GM23338 (cell line): ENCODE results near the gene CAPZB. TPM values are rescaled to one million over a fixed set of nuclear protein-coding genes. Genes with fewer than 3 reads are reported as not detected.

Experiments used
- ATAC-seq: fragments of 200-7000 bp; cut with Tn5 transposase; 3 replicates; pipeline ENCODE4 v1.9.1; 2020
- DNase-seq: peaks from one replicate; pipeline ENCODE4 v3.0.0-alpha.2; 2015; ENCODE audit warnings: low spot score
- H2AFZ ChIP-seq: fragments of 200-600 bp; sonication (generic); 2 replicates; pipeline ENCODE4 v1.8.0; 2016; ENCODE audit warnings: antibody characterized with exemption, mild to moderate bottlenecking, moderate library complexity
- H3F3A ChIP-seq: fragments of 200-600 bp; sonication (generic); replicated peaks from 2 replicates; pipeline ENCODE4 v1.8.0; 2017; ENCODE audit warnings: antibody characterized with exemption, mixed run types, low read depth
- H3K27ac ChIP-seq: fragments of 200-600 bp; sonication (generic); 2 replicates; pipeline ENCODE4 v1.6.1; 2016; ENCODE audit warnings: low read depth
- H3K27me3 ChIP-seq: fragments of 200-600 bp; sonication (generic); 2 replicates; pipeline ENCODE4 v1.8.0; 2016; ENCODE audit warnings: mild to moderate bottlenecking, mixed run types, moderate library complexity; ENCODE audit not compliant: insufficient read depth
- H3K36me3 ChIP-seq: fragments of 200-600 bp; sonication (generic); 2 replicates; pipeline ENCODE4 v1.8.0; 2016; ENCODE audit warnings: mild to moderate bottlenecking; ENCODE audit not compliant: insufficient read depth
- H3K4me1 ChIP-seq: fragments of 200-600 bp; sonication (generic); 2 replicates; pipeline ENCODE4 v1.8.0; 2016; ENCODE audit warnings: mild to moderate bottlenecking, moderate library complexity; ENCODE audit not compliant: insufficient read depth
- H3K4me2 ChIP-seq: fragments of 200-600 bp; sonication (generic); 2 replicates; pipeline ENCODE4 v1.7.1; 2017; ENCODE audit warnings: mixed run types
- H3K4me3 ChIP-seq: fragments of 200-600 bp; sonication (generic); 2 replicates; pipeline ENCODE4 v1.6.1; 2016; ENCODE audit warnings: mixed run types
- H3K79me2 ChIP-seq: fragments of 200-600 bp; sonication (generic); replicated peaks from 2 replicates; pipeline ENCODE4 v1.8.0; 2017; ENCODE audit warnings: mild to moderate bottlenecking; ENCODE audit not compliant: insufficient read depth
- H3K9me2 ChIP-seq: fragments of 200-600 bp; sonication (generic); 2 replicates; pipeline ENCODE4 v1.8.0; 2017; ENCODE audit not compliant: insufficient read depth
- H4K20me1 ChIP-seq: fragments of 200-600 bp; sonication (generic); replicated peaks from 2 replicates; pipeline ENCODE4 v1.8.0; 2017; ENCODE audit warnings: mild to moderate bottlenecking; ENCODE audit not compliant: insufficient read depth
- H3K27ac Mint-ChIP-seq: 2 replicates; pipeline ENCODE4 v1.8.0; 2020; ENCODE audit warnings: inconsistent platforms, mild to moderate bottlenecking, moderate library complexity, mixed read lengths
- H3K27me3 Mint-ChIP-seq: 3 replicates; pipeline ENCODE4 v1.8.0; 2022; ENCODE audit warnings: low read depth, mild to moderate bottlenecking, moderate library complexity, mixed read lengths, inconsistent platforms; ENCODE audit not compliant: insufficient read depth, poor library complexity
- H3K36me3 Mint-ChIP-seq: 3 replicates; pipeline ENCODE4 v1.8.0; 2021; ENCODE audit warnings: low read depth, mild to moderate bottlenecking, inconsistent platforms, moderate library complexity, mixed read lengths
- H3K4me1 Mint-ChIP-seq: 3 replicates; pipeline ENCODE4 v1.8.0; 2020; ENCODE audit warnings: mild to moderate bottlenecking, inconsistent platforms, mixed read lengths
- H3K4me3 Mint-ChIP-seq: 3 replicates; pipeline ENCODE4 v1.8.0; 2021; ENCODE audit warnings: moderate library complexity, mild to moderate bottlenecking, inconsistent platforms, mixed read lengths
- H3K9me3 Mint-ChIP-seq: 3 replicates; pipeline ENCODE4 v1.8.0; 2020; ENCODE audit warnings: moderate library complexity, mild to moderate bottlenecking, inconsistent platforms, mixed read lengths
- CREB1 ChIP-seq: fragments of 250-450 bp; sonication (Bioruptor Pico); IDR thresholded peaks from 2 replicates; pipeline ENCODE4 v1.5.0; 2020; ENCODE audit warnings: low read depth, mild to moderate bottlenecking, moderate library complexity
- CTCF ChIP-seq, 2 experiments: fragments of 200-600 bp in 1 of 2; sonication (generic) in 1 of 2; conservative IDR thresholded peaks; 2 replicates each; pipeline versions ENCODE4 v1.5.1 to v1.6.1; 2016 to 2017; ENCODE audit warnings: antibody characterized with exemption in 2 of 2, low read depth in 2 of 2, mild to moderate bottlenecking in 2 of 2, moderate library complexity in 1 of 2
- ETS1 ChIP-seq: IDR thresholded peaks from 2 replicates; pipeline ENCODE4 v1.6.1; 2016; ENCODE audit warnings: antibody characterized with exemption
- EZH2 ChIP-seq: fragments of 200-600 bp; sonication (generic); IDR thresholded peaks from one replicate; pipeline ENCODE4 v1.8.0; 2017; ENCODE audit warnings: antibody characterized with exemption, mild to moderate bottlenecking, low read depth; ENCODE audit not compliant: unreplicated experiment
- EZH2phosphoT487 ChIP-seq: fragments of 200-600 bp; sonication (generic); IDR thresholded peaks from one replicate; pipeline ENCODE4 v1.8.1; 2018; ENCODE audit warnings: antibody characterized with exemption; ENCODE audit not compliant: unreplicated experiment
- JUNB ChIP-seq: IDR thresholded peaks from one replicate; pipeline ENCODE4 v1.6.1; 2016; ENCODE audit warnings: antibody characterized with exemption; ENCODE audit not compliant: unreplicated experiment
- NANOG ChIP-seq: IDR thresholded peaks from 2 replicates; pipeline ENCODE4 v1.6.1; 2016; ENCODE audit warnings: antibody characterized with exemption, borderline replicate concordance
- POLR2AphosphoS5 ChIP-seq: IDR thresholded peaks from 2 replicates; pipeline ENCODE4 v1.6.1; 2016; ENCODE audit warnings: antibody characterized with exemption, low read depth
- REST ChIP-seq: IDR thresholded peaks from one replicate; pipeline ENCODE4 v1.6.1; 2018; ENCODE audit warnings: antibody characterized with exemption; ENCODE audit not compliant: unreplicated experiment
- STAT1 ChIP-seq: IDR thresholded peaks from one replicate; pipeline ENCODE4 v1.6.1; 2016; ENCODE audit warnings: antibody characterized with exemption; ENCODE audit not compliant: unreplicated experiment
- ZNF114 ChIP-seq: fragments of 250-450 bp; sonication (Bioruptor Pico); IDR thresholded peaks from 2 replicates; pipeline ENCODE4 v1.5.0; 2020; ENCODE audit warnings: mild to moderate bottlenecking, moderate library complexity
- ZNF331 ChIP-seq: fragments of 250-450 bp; sonication (Bioruptor Pico); IDR thresholded peaks from 2 replicates; pipeline ENCODE4 v1.5.0; 2020; ENCODE audit warnings: low read depth, mild to moderate bottlenecking, moderate library complexity
- ZNF462 ChIP-seq: fragments of 250-450 bp; sonication (Bioruptor Pico); IDR thresholded peaks from 2 replicates; pipeline ENCODE4 v1.5.0; 2020; ENCODE audit warnings: mild to moderate bottlenecking, moderate library complexity
- polyA plus RNA-seq: library from polyadenylated mRNA; unstranded; fragments of >200 nt; fragmentation: Nextera tagmentation; extraction: Ambion mirVana; gene quantifications from 2 replicates; pipeline ENCODE4 v1.2.1, GENCODE V29; 2016
- total RNA-seq: library from RNA; depleted of rRNA; stranded (reverse); fragments of >200 nt; shearing (Covaris generic); gene quantifications from 2 replicates; pipeline ENCODE4 v1.2.3, GENCODE V29; 2014

CAPZB gene
- total and polyA plus RNA-seq, 2 experiments from 2014 or later = 195 to 348 TPM

DNA sequence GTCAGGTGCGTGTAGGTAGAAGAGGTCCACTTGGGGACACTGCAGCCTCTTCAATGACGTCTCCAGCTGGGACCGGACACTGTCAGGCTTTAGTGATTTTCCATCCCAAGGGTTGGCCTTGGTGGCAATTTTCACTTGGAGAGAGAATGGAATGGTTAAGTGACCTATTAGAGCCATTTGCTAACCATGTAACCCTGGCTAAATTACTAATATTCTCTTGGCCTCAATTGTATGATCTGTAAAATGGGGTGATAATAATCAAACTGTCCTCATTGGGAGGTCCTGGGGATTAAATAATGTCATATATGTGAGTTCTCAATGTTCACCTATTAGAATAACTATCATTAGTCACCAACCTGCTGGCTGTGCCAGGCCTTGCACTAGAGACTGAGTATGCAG lies 176.8 kb downstream of the CAPZB start:
- no peak overlapping the region for H2AFZ ChIP-seq
- H3K36me3 ChIP-seq = no peaks in the 10 kb centered on the region
- Mint-ChIP-seq H3K9me3 (no peaks in the 10 kb centered on the region), H3K4me1 (peaks cover 13% of the 10 kb centered on the region), H3K27ac (no peak overlapping the region), H3K27me3 (peaks cover 9% of the 10 kb centered on the region), H3K4me3 (no peak overlapping the region), H3K36me3 (peaks cover 42% of the 10 kb centered on the region)
- 0 out of 2 replicates have a peak, but pooled peaks cover 8% of the 10 kb centered on the region for H3K4me1 ChIP-seq
- H3K9me2 ChIP-seq = no peaks in the 10 kb centered on the region
- TF ChIP-seq JUNB (no peak), EZH2phosphoT487 (no peak), ZNF114 (CRISPR knock-in tag) (no peak), CREB1 (CRISPR knock-in tag) (no peak), EZH2 (no peak), ZNF462 (no peak), POLR2AphosphoS5 (no peak), ETS1 (no peak), ZNF331 (CRISPR knock-in tag) (no peak), REST (no peak), CTCF (conservative IDR thresholded peaks at IDR 0.05; ENCODE audit: low read depth in 2 of 2) (no peak), STAT1 (no peak), NANOG (no peak)
- H3K4me3 ChIP-seq = no peak overlapping the region
- no peak overlapping the region for H3K4me2 ChIP-seq
- H3F3A ChIP-seq = no peaks in the 10 kb centered on the region
- no peaks in the 10 kb centered on the region; the same call in 1 of the 2 replicates for H3K79me2 ChIP-seq
- no peak for ATAC-seq
- H3K27ac ChIP-seq = no peak overlapping the region
- H3K27me3 ChIP-seq = peaks cover 10% of the 10 kb centered on the region
- peaks cover 3% of the 10 kb centered on the region; the same call in 1 of the 2 replicates for H4K20me1 ChIP-seq
- DNase-seq = no peak
